Liver (tissue), 3 donors: ENCODE results near the gene MYO9A.

Experiments used
- NR2F2 ChIP-seq: IDR thresholded peaks from 2 replicates; pipeline ENCODE4 v1.6.1; 2016; ENCODE audit warnings: antibody characterized with exemption
- RAD21 ChIP-seq, 2 donors: IDR thresholded peaks; 2 replicates each; pipeline ENCODE4 v1.6.1; 2016; ENCODE audit warnings: antibody characterized with exemption in 2 of 2, mild to moderate bottlenecking in 2 of 2
- RXRA ChIP-seq, 2 donors: IDR thresholded peaks; 2 replicates each; pipeline ENCODE4 v1.6.1; 2017 to 2018; ENCODE audit warnings: antibody characterized with exemption in 2 of 2, mild to moderate bottlenecking in 1 of 2
- TAF1 ChIP-seq: conservative IDR thresholded peaks from 2 replicates; pipeline ENCODE4 v1.6.1; 2016; ENCODE audit warnings: antibody characterized with exemption, mild to moderate bottlenecking
- YY1 ChIP-seq: IDR thresholded peaks from 2 replicates; pipeline ENCODE4 v1.6.1; 2016; ENCODE audit warnings: antibody characterized with exemption, mild to moderate bottlenecking
- TF ChIP-seq, protein P1 (sequence below): fragments of 150-350 bp; IDR thresholded peaks from 2 replicates; pipeline ENCODE4 v1.5.1; 2017; ENCODE audit warnings: improper control_type of control experiment, low read depth, low read length; ENCODE audit not compliant: missing input control
- TF ChIP-seq, protein P2 (sequence below): IDR thresholded peaks from 2 replicates; pipeline ENCODE4 v1.6.1; 2016; ENCODE audit warnings: antibody characterized with exemption
- TF ChIP-seq, protein P3 (sequence below): IDR thresholded peaks from 2 replicates; pipeline ENCODE4 v1.6.1; 2016; ENCODE audit warnings: antibody characterized with exemption, mild to moderate bottlenecking
- donor health status: healthy.
- donor health status: healthy.

DNA sequence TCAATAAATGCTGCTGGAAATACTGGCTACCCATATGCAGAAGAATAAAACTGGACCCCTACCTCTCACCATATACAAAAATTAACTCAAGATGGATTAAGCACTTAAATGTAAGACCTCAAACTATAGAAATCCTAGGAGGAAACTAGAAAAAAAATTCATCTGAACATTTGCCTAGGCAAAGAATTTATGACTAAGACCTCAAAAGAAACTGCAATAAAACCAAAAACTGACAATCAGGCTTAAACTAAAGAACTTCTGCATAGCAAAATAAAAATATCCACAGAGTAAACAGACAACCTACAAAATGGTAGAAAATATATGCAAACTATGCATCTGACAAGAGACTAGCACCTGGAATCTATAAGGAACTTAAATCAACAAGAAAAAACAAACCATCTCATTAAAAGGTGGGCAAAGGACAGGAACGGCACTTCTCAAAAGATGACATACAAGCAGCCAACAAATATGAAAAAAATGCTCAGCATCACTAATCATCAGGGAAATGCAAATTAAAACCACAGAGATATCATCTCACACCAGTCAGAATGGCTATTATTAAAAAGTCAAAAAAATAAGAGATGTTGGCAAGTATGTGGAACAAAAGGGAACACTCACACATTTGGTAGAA lies 47.0 kb downstream of the MYO9A start:
- TF ChIP-seq, protein P1, sequence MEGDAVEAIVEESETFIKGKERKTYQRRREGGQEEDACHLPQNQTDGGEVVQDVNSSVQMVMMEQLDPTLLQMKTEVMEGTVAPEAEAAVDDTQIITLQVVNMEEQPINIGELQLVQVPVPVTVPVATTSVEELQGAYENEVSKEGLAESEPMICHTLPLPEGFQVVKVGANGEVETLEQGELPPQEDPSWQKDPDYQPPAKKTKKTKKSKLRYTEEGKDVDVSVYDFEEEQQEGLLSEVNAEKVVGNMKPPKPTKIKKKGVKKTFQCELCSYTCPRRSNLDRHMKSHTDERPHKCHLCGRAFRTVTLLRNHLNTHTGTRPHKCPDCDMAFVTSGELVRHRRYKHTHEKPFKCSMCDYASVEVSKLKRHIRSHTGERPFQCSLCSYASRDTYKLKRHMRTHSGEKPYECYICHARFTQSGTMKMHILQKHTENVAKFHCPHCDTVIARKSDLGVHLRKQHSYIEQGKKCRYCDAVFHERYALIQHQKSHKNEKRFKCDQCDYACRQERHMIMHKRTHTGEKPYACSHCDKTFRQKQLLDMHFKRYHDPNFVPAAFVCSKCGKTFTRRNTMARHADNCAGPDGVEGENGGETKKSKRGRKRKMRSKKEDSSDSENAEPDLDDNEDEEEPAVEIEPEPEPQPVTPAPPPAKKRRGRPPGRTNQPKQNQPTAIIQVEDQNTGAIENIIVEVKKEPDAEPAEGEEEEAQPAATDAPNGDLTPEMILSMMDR = no peak
- no peak for TF ChIP-seq TAF1
- no peak for TF ChIP-seq YY1
- TF ChIP-seq, protein P2, sequence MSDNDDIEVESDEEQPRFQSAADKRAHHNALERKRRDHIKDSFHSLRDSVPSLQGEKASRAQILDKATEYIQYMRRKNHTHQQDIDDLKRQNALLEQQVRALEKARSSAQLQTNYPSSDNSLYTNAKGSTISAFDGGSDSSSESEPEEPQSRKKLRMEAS = no peak
- TF ChIP-seq, protein P3, sequence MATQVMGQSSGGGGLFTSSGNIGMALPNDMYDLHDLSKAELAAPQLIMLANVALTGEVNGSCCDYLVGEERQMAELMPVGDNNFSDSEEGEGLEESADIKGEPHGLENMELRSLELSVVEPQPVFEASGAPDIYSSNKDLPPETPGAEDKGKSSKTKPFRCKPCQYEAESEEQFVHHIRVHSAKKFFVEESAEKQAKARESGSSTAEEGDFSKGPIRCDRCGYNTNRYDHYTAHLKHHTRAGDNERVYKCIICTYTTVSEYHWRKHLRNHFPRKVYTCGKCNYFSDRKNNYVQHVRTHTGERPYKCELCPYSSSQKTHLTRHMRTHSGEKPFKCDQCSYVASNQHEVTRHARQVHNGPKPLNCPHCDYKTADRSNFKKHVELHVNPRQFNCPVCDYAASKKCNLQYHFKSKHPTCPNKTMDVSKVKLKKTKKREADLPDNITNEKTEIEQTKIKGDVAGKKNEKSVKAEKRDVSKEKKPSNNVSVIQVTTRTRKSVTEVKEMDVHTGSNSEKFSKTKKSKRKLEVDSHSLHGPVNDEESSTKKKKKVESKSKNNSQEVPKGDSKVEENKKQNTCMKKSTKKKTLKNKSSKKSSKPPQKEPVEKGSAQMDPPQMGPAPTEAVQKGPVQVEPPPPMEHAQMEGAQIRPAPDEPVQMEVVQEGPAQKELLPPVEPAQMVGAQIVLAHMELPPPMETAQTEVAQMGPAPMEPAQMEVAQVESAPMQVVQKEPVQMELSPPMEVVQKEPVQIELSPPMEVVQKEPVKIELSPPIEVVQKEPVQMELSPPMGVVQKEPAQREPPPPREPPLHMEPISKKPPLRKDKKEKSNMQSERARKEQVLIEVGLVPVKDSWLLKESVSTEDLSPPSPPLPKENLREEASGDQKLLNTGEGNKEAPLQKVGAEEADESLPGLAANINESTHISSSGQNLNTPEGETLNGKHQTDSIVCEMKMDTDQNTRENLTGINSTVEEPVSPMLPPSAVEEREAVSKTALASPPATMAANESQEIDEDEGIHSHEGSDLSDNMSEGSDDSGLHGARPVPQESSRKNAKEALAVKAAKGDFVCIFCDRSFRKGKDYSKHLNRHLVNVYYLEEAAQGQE = no peak
- no peak for TF ChIP-seq RAD21 (IDR thresholded peaks at IDR 0.05)
- no peak for TF ChIP-seq RXRA (IDR thresholded peaks at IDR 0.05)
- TF ChIP-seq NR2F2 = no peak
